ENCODE measurements around the gene KBTBD4. TPM values are rescaled to one million over a fixed set of nuclear protein-coding genes. Genes with fewer than 3 reads are reported as not detected.

The KBTBD4 gene
- total and polyA plus RNA-seq, 2 donors (not counting 1 experiment from before 2014, with no cell fraction given) = 8.6 to 20.3 TPM

GRCh38 chr11:47616726-47617416, 38.1 kb upstream of the KBTBD4 start:
- Histone ChIP-seq H2AFZ (ENCODE audit: insufficient read depth, low read depth, low read length, poor library complexity, severe bottlenecking) (no peak overlapping the region), H3K9me3 (ENCODE audit: control extremely low read depth in 1 of 3, control insufficient read depth in 2 of 3, insufficient read depth in 1 of 3, low read length in 2 of 3) (no peaks in the 10 kb centered on the region), H3K27ac (ENCODE audit: low read length in 2 of 2) (no peak overlapping the region), H4K20me1 (ENCODE audit: control insufficient read depth, insufficient read depth, low read length, poor library complexity, severe bottlenecking) (no peaks in the 10 kb centered on the region), H3K9ac (ENCODE audit: low read length) (no peak overlapping the region), H3K4me1 (ENCODE audit: control insufficient read depth in 2 of 2, insufficient read depth in 2 of 2, low read length in 2 of 2) (peaks cover 2 to 3% of the 10 kb centered on the region in 2 donors), H3K27me3 (replicated peaks in 1 of 4; ENCODE audit: control extremely low read depth in 1 of 4, control insufficient read depth in 3 of 4, insufficient read depth in 4 of 4, low read length in 3 of 4) (no peaks in the 10 kb centered on the region), H3K36me3 (replicated peaks in 1 of 2; ENCODE audit: control extremely low read depth in 1 of 2, control insufficient read depth in 1 of 2, extremely low read depth in 1 of 2, insufficient read depth in 2 of 2, low read length in 1 of 2) (peaks cover 16 to 30% of the 10 kb centered on the region in 2 experiments), H3K4me2 (replicated peaks; ENCODE audit: low read depth, low read length, poor library complexity, severe bottlenecking) (no peak overlapping the region), H3K79me2 (ENCODE audit: control insufficient read depth, insufficient read depth, low read length) (no peaks in the 10 kb centered on the region), H3K4me3 (ENCODE audit: control extremely low read depth in 1 of 5, extremely low read depth in 1 of 5, insufficient read depth in 1 of 5, low read depth in 2 of 5, low read length in 4 of 5) (no peak overlapping the region)
- no peak overlapping the region for H3K27ac Mint-ChIP-seq
- DNase-seq (no peak), ATAC-seq (ENCODE audit: low read depth) (no peak)
- no peak overlapping the region for H3K4me3 Mint-ChIP-seq
- intact Hi-C loops (cut with micrococcal nuclease) = no loop called here
- TF ChIP-seq CTCF (IDR thresholded peaks at IDR 0.05) (peak; percentile 31), EZH2 (IDR thresholded peaks at IDR 0.05; ENCODE audit: borderline replicate concordance, insufficient read depth, low read depth, low read length, poor library complexity, severe bottlenecking) (no peak)
- H3K27me3 Mint-ChIP-seq = no peaks in the 10 kb centered on the region
- ChIA-PET POLR2A (no interaction called here), CTCF (interaction anchor here (0.6 kb wide), 1 partner anchor 79 kb away, joined by 3 read pairs; no protein-coding TSS in a partner anchor)
- 93% methylated on average over 2 of the region's 10 CpGs for WGBS (ENCODE audit: insufficient coverage)
- H3K9me3 Mint-ChIP-seq (ENCODE audit: insufficient read depth) = no peaks in the 10 kb centered on the region
- peaks cover 1% of the 10 kb centered on the region for H3K4me1 Mint-ChIP-seq

GRCh38 chr11:47615249-47615648, 36.5 kb upstream of the KBTBD4 start:
- Histone ChIP-seq H3K9ac (ENCODE audit: low read length) (no peak overlapping the region), H3K27me3 (replicated peaks in 1 of 4; ENCODE audit: control extremely low read depth in 1 of 4, control insufficient read depth in 3 of 4, insufficient read depth in 4 of 4, low read length in 3 of 4) (no peaks in the 10 kb centered on the region), H2AFZ (ENCODE audit: insufficient read depth, low read depth, low read length, poor library complexity, severe bottlenecking) (no peak overlapping the region), H3K4me3 (ENCODE audit: control extremely low read depth in 1 of 5, extremely low read depth in 1 of 5, insufficient read depth in 1 of 5, low read depth in 2 of 5, low read length in 4 of 5) (no peak overlapping the region), H3K36me3 (replicated peaks in 1 of 2; ENCODE audit: control extremely low read depth in 1 of 2, control insufficient read depth in 1 of 2, extremely low read depth in 1 of 2, insufficient read depth in 2 of 2, low read length in 1 of 2) (peaks cover 15 to 17% of the 10 kb centered on the region in 2 experiments), H3K27ac (ENCODE audit: low read length in 2 of 2) (no peak overlapping the region), H3K4me1 (ENCODE audit: control insufficient read depth in 2 of 2, insufficient read depth in 2 of 2, low read length in 2 of 2) (peaks cover 12 to 16% of the 10 kb centered on the region in 2 donors), H3K4me2 (replicated peaks; ENCODE audit: low read depth, low read length, poor library complexity, severe bottlenecking) (no peak overlapping the region), H3K9me3 (ENCODE audit: control extremely low read depth in 1 of 3, control insufficient read depth in 2 of 3, insufficient read depth in 1 of 3, low read length in 2 of 3) (no peaks in the 10 kb centered on the region), H3K79me2 (ENCODE audit: control insufficient read depth, insufficient read depth, low read length) (no peaks in the 10 kb centered on the region), H4K20me1 (ENCODE audit: control insufficient read depth, insufficient read depth, low read length, poor library complexity, severe bottlenecking) (no peaks in the 10 kb centered on the region)
- intact Hi-C loops (cut with micrococcal nuclease) = no loop called here
- no peak for ATAC-seq (ENCODE audit: low read depth)
- ChIA-PET CTCF (interaction anchor here (0.6 kb wide), 1 partner anchor 60 kb away, joined by 5 read pairs; no protein-coding TSS in a partner anchor), POLR2A (interaction anchor here (0.7 kb wide), 1 partner anchor 143 kb away, joined by 13 read pairs; no protein-coding TSS in a partner anchor)
- DNase-seq = no peak
- Mint-ChIP-seq H3K4me1 (peaks cover 15% of the 10 kb centered on the region), H3K27me3 (no peaks in the 10 kb centered on the region), H3K4me3 (no peak overlapping the region), H3K27ac (no peak overlapping the region), H3K9me3 (ENCODE audit: insufficient read depth) (no peaks in the 10 kb centered on the region)
- TF ChIP-seq CTCF (IDR thresholded peaks at IDR 0.05) = no peak
- no peak for TF ChIP-seq EZH2 (IDR thresholded peaks at IDR 0.05; ENCODE audit: borderline replicate concordance, insufficient read depth, low read depth, low read length, poor library complexity, severe bottlenecking)

Data from B cell (primary cell).